Transverse colon (tissue), 4 donors: ENCODE results near the gene ODF4. TPM values are rescaled to one million over a fixed set of nuclear protein-coding genes. Genes with fewer than 3 reads are reported as not detected.
"Not testable (repeated sequence)": the region's sequence is repeated elsewhere in the genome, so short reads cannot be mapped to it uniquely, and the experiment has no call there.

Source experiments
- DNase-seq: peaks from one replicate; pipeline ENCODE4 v3.0.0-alpha.2; 2019
- H3K27ac ChIP-seq, 4 donors: fragments of 200-600 bp; sonication (generic); 2 replicates each; pipeline ENCODE4 v1.5.1; 2016 to 2018; ENCODE audit warnings: inconsistent platforms in 4 of 4
- H3K27me3 ChIP-seq: fragments of 200-600 bp; sonication (generic); 2 replicates; pipeline ENCODE4 v1.5.1; 2017; ENCODE audit warnings: inconsistent platforms
- H3K36me3 ChIP-seq, 4 donors: fragments of 200-600 bp; sonication (generic); 2 replicates each; pipeline ENCODE4 v1.5.1; 2017 to 2019; ENCODE audit warnings: inconsistent platforms in 4 of 4
- H3K4me1 ChIP-seq, 4 donors: fragments of 200-600 bp; sonication (generic); 2 replicates each; pipeline ENCODE4 v1.5.1; 2017 to 2020; ENCODE audit warnings: inconsistent platforms in 4 of 4
- H3K4me3 ChIP-seq, 4 donors: fragments of 200-600 bp; sonication (generic); 1 replicate in 1 of 4; 2 replicates in 3 of 4; pipeline versions ENCODE4 v1.5.1 to v1.6.1; 2017 to 2019; ENCODE audit warnings: inconsistent platforms in 4 of 4
- H3K9me3 ChIP-seq, 2 donors: fragments of 200-600 bp; sonication (generic); 2 replicates each; pipeline ENCODE4 v1.5.1; 2017 to 2019; ENCODE audit warnings: inconsistent platforms in 2 of 2
- EP300 ChIP-seq: sonication (generic); formaldehyde crosslinking; IDR thresholded peaks from one replicate; pipeline ENCODE4 v1.6.1; 2017; ENCODE audit warnings: antibody characterized with exemption, low read depth
- POLR2A ChIP-seq: fragments of 450-650 bp; IDR thresholded peaks from one replicate; pipeline ENCODE4 v1.6.1; 2016; ENCODE audit warnings: antibody characterized with exemption, mild to moderate bottlenecking, moderate library complexity
- POLR2AphosphoS5 ChIP-seq, 3 donors: sonication (generic); formaldehyde crosslinking; IDR thresholded peaks; one replicate each; pipeline ENCODE4 v1.6.1; 2016; ENCODE audit warnings: antibody characterized with exemption in 3 of 3
- WGBS, 2 donors: methylation state at CpG; one replicate each; pipeline ENCODE4 v1.1.5; 2018; ENCODE audit warnings: low coverage in 1 of 2; 5-methylcytosine and 5-hydroxymethylcytosine counted together
- in situ Hi-C, 4 donors: fragments of 200-750 bp; cut with MboI; loops; one replicate each; pipeline versions ENCODE4 v1.15.0 to v1.15.1; 2017; ENCODE audit warnings: low sequenced_read_pairs in 3 of 4, low pct_ligation_motif_present in 1 of 4, low pct_unique_long_range_greater_than_20kb in 1 of 4
- intact Hi-C: fragments of 100-400 bp; cut with DNase I; formaldehyde crosslinking; loops from one replicate; pipeline ENCODE4 v1.15.1; 2023; ENCODE audit warnings: low total_unique reads
- total RNA-seq, 4 donors: library from RNA; depleted of rRNA; stranded (reverse); fragments of >200 nt; gene quantifications; one replicate each; pipeline ENCODE4 v1.1.0, GENCODE V29; 2016
- TF ChIP-seq, protein P1 (sequence below), 5 experiments: fragments of 200-600 bp in 3 of 5; fragments of 450-650 bp in 2 of 5; sonication (generic) in 3 of 5; IDR thresholded peaks; 1 replicate in 2 of 5; 2 replicates in 3 of 5; pipeline ENCODE4 v1.5.1; 2016 to 2017; ENCODE audit warnings: antibody characterized with exemption in 5 of 5, inconsistent platforms in 3 of 5, mild to moderate bottlenecking in 2 of 5, moderate library complexity in 1 of 5

ODF4 gene
- total RNA-seq, 4 donors from 2014 or later = not detected

DNA sequence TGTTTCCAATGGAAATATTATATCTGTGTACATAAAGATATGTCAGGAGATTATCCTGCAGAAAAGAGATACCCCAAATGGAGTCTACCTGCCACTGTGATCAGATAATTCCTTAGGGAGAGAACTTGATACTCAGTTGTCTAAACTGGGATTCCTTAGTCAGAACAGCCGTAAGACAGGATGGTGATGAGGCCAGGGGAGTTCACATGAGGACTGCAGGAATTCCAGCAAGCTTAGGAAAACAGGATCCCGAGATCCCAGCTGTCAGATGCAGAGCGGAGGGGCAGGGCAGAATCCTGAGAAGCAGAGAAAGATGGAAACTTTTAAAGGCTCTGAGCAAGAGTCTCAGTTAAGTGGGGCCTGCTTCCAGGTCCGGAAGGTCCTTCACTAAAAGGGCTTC is 32.1 kb downstream of the ODF4 start:
- TF ChIP-seq EP300 (no peak), POLR2A (no peak)

GRCh38 chr17:8372422-8372821 is 32.8 kb downstream of the ODF4 start:
- no peak for DNase-seq
- H3K4me1 ChIP-seq = peaks cover 0 to 25% (median 17%) of the 10 kb centered on the region in 4 donors
- no peak for TF ChIP-seq EP300
- TF ChIP-seq POLR2AphosphoS5 (IDR thresholded peaks at IDR 0.05) = no peak
- no peak for TF ChIP-seq POLR2A
- TF ChIP-seq, protein P1, sequence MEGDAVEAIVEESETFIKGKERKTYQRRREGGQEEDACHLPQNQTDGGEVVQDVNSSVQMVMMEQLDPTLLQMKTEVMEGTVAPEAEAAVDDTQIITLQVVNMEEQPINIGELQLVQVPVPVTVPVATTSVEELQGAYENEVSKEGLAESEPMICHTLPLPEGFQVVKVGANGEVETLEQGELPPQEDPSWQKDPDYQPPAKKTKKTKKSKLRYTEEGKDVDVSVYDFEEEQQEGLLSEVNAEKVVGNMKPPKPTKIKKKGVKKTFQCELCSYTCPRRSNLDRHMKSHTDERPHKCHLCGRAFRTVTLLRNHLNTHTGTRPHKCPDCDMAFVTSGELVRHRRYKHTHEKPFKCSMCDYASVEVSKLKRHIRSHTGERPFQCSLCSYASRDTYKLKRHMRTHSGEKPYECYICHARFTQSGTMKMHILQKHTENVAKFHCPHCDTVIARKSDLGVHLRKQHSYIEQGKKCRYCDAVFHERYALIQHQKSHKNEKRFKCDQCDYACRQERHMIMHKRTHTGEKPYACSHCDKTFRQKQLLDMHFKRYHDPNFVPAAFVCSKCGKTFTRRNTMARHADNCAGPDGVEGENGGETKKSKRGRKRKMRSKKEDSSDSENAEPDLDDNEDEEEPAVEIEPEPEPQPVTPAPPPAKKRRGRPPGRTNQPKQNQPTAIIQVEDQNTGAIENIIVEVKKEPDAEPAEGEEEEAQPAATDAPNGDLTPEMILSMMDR (IDR thresholded peaks at IDR 0.05) = no peak
- no peak overlapping the region for H3K4me3 ChIP-seq
- intact Hi-C loops = no loop called here
- 90 to 93% methylated on average over 3 to 7 of the region's 7 CpGs for WGBS, 2 donors
- peaks cover 0 to 17% (median 6%) of the 10 kb centered on the region in 4 donors for H3K36me3 ChIP-seq
- no peaks in the 10 kb centered on the region for H3K9me3 ChIP-seq
- no peaks in the 10 kb centered on the region for H3K27me3 ChIP-seq
- in situ Hi-C loops = no loop called here
- H3K27ac ChIP-seq = no peak overlapping the region

More for the DNA sequence above, 32.1 kb downstream of the ODF4 start:
- no peaks in the 10 kb centered on the region for H3K9me3 ChIP-seq
- intact Hi-C loops = no loop called here
- no peak overlapping the region for H3K4me3 ChIP-seq
- H3K36me3 ChIP-seq = peaks cover 0 to 17% (median 6%) of the 10 kb centered on the region in 4 donors
- 73 to 79% methylated on average over 3 to 4 of the region's 4 CpGs for WGBS, 2 donors
- H3K27me3 ChIP-seq = no peaks in the 10 kb centered on the region
- no peak for DNase-seq
- no peak overlapping the region for H3K27ac ChIP-seq
- H3K4me1 ChIP-seq = peaks cover 0 to 19% (median 12%) of the 10 kb centered on the region in 4 donors
- in situ Hi-C loops = no loop called here

- H3K27me3 ChIP-seq, H3K27ac ChIP-seq, DNase-seq, H3K9me3 ChIP-seq, intact Hi-C loops, H3K4me3 ChIP-seq, in situ Hi-C loops: not testable (repeated sequence)
- Histone ChIP-seq H3K4me1 (peaks cover 0 to 31% (median 17%) of the 10 kb centered on the region in 4 donors), H3K36me3 (peaks cover 0 to 30% (median 10%) of the 10 kb centered on the region in 4 donors)
- WGBS, 2 donors = 96% methylated on average over 26 of the region's 26 CpGs; no CpG with 5 or more reads in 1 of the 2 donors
Observed at GRCh38 chr17:8373856-8374255, 34.2 kb downstream of the ODF4 start.

DNA sequence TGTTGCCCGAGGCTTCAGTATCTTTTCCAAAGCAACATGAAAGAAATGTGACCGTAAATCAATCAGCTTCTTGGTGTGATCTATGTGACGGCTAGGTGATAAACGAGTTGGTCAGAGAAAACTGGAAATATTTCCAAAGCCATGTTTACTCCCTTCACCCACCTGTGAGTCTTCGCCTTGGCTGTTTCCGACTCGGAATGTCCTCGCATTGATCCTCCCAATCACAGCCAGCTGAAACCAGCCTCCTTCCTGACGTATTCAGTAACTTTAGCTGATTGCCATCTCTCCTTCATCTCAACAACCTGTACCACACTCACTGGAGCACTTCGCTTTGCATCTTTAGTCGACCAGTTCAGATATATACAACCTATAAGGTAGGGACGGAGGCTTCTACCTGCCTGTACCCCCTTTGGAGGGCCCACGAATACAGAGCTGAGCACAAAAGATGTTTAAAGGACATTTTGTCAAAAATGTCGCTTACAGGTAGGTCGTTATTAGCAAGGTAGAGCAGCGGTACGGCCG is 36.2 kb downstream of the ODF4 start:
- in situ Hi-C loops (no loop called here), intact Hi-C loops (no loop called here)
- no peaks in the 10 kb centered on the region for H3K9me3 ChIP-seq
- peaks cover 3 to 41% (median 23%) of the 10 kb centered on the region in 4 donors for H3K4me1 ChIP-seq
- peaks cover 0 to 33% (median 10%) of the 10 kb centered on the region in 4 donors for H3K36me3 ChIP-seq
- 20 to 23% methylated on average over 7 to 18 of the region's 18 CpGs for WGBS, 2 donors
- DNase-seq = no peak
- no peaks in the 10 kb centered on the region for H3K27me3 ChIP-seq
- peak overlapping the region; percentile 40 to 69 (median 48) for H3K4me3 ChIP-seq
- TF ChIP-seq EP300 (no peak), POLR2AphosphoS5 (IDR thresholded peaks at IDR 0.05) (peak in 1 of 3 donors; percentile 4), POLR2A (no peak)
- TF ChIP-seq, protein P1 (IDR thresholded peaks at IDR 0.05) = no peak
- H3K27ac ChIP-seq = peak overlapping the region; percentile 85 to 87 (median 86)

DNA sequence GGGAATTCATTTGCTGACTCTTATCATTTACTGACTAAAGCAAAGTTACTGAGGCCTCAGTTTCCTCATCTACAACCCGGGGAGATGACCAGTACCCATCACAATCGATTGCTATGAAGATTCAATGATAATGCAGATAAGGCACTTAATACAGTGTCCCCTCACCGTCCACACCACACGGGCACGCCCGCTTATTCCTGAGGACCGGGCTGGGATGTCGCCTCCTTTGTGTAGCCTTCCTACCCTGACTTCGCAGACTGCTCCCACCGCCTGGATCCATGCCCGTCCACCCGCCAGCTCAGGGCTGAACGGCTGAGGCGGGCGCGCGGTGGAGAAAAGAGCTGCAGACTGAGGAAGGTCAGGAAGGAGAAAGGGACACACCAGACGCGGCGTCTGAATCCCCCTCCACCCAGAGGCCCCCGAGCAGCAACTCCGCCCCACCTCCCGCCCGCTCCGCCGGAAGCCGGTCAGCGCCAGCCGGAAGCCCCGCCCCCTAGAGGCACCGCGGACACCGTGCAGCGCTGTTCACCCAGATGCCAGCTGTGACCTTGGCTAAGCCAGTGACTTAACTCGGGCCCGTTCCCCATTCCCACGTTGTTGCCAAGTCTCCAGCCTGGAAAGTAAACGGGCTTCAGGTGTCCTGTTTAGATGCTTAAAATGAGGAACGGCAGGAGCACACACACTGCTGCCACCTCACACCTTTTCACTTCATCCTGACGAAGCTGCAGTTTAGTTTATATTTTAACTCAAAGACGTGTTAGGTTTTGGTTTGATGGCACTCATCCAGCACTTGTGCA is 36.8 kb downstream of the ODF4 start, which contains the start of gene KRABD2:
KRABD2 (minus strand) TSS at position 434 of the 797 bp plus-strand sequence.
- DNase-seq = peak; percentile 92
- peaks cover 0 to 40% (median 9%) of the 10 kb centered on the region in 4 donors for H3K36me3 ChIP-seq
- no peaks in the 10 kb centered on the region for H3K9me3 ChIP-seq
- in situ Hi-C loops (no loop called here), intact Hi-C loops (no loop called here)
- peak within 1 kb of the TSS; percentile 85 to 87 (median 86) for H3K27ac ChIP-seq
- H3K4me3 ChIP-seq = peak within 1 kb of the TSS; percentile 40 to 69 (median 48)
- 1 to 3% methylated on average over 8 to 41 of the region's 41 CpGs for WGBS, 2 donors
- TF ChIP-seq POLR2A (peak; percentile 89), EP300 (no peak), POLR2AphosphoS5 (IDR thresholded peaks at IDR 0.05) (peak; percentile 62 to 93 (median 79))
- TF ChIP-seq, protein P1 (IDR thresholded peaks at IDR 0.05) = peak; percentile 46 to 67 (median 59)
- no peaks in the 10 kb centered on the region for H3K27me3 ChIP-seq
- H3K4me1 ChIP-seq = peaks cover 9 to 47% (median 29%) of the 10 kb centered on the region in 4 donors
